Trophoblast cell (in vitro differentiated cells and primary cell): ENCODE results near the gene CUX1.

Experiments
- DNase-seq, 2 donors: peaks; one replicate each; pipeline ENCODE4 v3.0.0-alpha.2; 2016
- H2AFZ ChIP-seq: 2 replicates; pipeline ENCODE4 v1.6.1; 2013; ENCODE audit warnings: low read length, moderate library complexity, mild to moderate bottlenecking; ENCODE audit not compliant: insufficient read depth, poor library complexity
- H2AK5ac ChIP-seq: 2 replicates; pipeline ENCODE4 v1.6.1; 2013; ENCODE audit warnings: mild to moderate bottlenecking, low read length
- H2BK120ac ChIP-seq: 2 replicates; pipeline ENCODE4 v1.6.1; 2013; ENCODE audit warnings: low read length, mild to moderate bottlenecking, moderate library complexity; ENCODE audit not compliant: insufficient read depth, poor library complexity
- H2BK12ac ChIP-seq: 2 replicates; pipeline ENCODE4 v1.6.1; 2013; ENCODE audit warnings: mild to moderate bottlenecking, low read length, moderate library complexity
- H2BK5ac ChIP-seq: 2 replicates; pipeline ENCODE4 v1.6.1; 2013; ENCODE audit warnings: low read length, low read depth, moderate library complexity, mild to moderate bottlenecking; ENCODE audit not compliant: poor library complexity
- H3K14ac ChIP-seq: 2 replicates; pipeline ENCODE4 v1.6.1; 2013; ENCODE audit warnings: mild to moderate bottlenecking, low read length
- H3K18ac ChIP-seq: 2 replicates; pipeline ENCODE4 v1.6.1; 2013; ENCODE audit warnings: mild to moderate bottlenecking, low read length
- H3K23ac ChIP-seq: 2 replicates; pipeline ENCODE4 v1.6.1; 2013; ENCODE audit warnings: low read length
- H3K27ac ChIP-seq: 2 replicates; pipeline ENCODE4 v1.5.1; 2013; ENCODE audit warnings: low read depth, mild to moderate bottlenecking, inconsistent platforms, low read length, moderate library complexity
- H3K27me3 ChIP-seq: 2 replicates; pipeline ENCODE4 v1.6.1; 2013; ENCODE audit warnings: inconsistent platforms, mild to moderate bottlenecking, low read length, moderate library complexity; ENCODE audit not compliant: insufficient read depth
- H3K36me3 ChIP-seq, 2 experiments: 1 replicate in 1 of 2; 2 replicates in 1 of 2; pipeline ENCODE4 v1.6.1; 2013; ENCODE audit warnings: low read length in 2 of 2, mild to moderate bottlenecking in 2 of 2, moderate library complexity in 1 of 2; ENCODE audit not compliant: insufficient read depth in 2 of 2, control insufficient read depth in 1 of 2
- H3K4ac ChIP-seq: 2 replicates; pipeline ENCODE4 v1.6.1; 2013; ENCODE audit warnings: low read depth, mild to moderate bottlenecking, low read length, moderate library complexity
- H3K4me1 ChIP-seq, 2 experiments: 1 replicate in 1 of 2; 2 replicates in 1 of 2; pipeline ENCODE4 v1.6.1; 2013; ENCODE audit warnings: low read length in 2 of 2, mild to moderate bottlenecking in 2 of 2, moderate library complexity in 1 of 2; ENCODE audit not compliant: insufficient read depth in 2 of 2, control insufficient read depth in 1 of 2
- H3K4me2 ChIP-seq: 2 replicates; pipeline ENCODE4 v1.6.1; 2013; ENCODE audit warnings: inconsistent platforms, mild to moderate bottlenecking, low read length, moderate library complexity
- H3K4me3 ChIP-seq: 2 replicates; pipeline ENCODE4 v1.5.1; 2013; ENCODE audit warnings: mild to moderate bottlenecking, low read depth, low read length, inconsistent platforms
- H3K79me1 ChIP-seq: one replicate; pipeline ENCODE4 v1.6.1; 2013; ENCODE audit warnings: low read length
- H3K79me2 ChIP-seq: 2 replicates; pipeline ENCODE4 v1.6.1; 2013; ENCODE audit warnings: low read length, mild to moderate bottlenecking; ENCODE audit not compliant: control insufficient read depth, insufficient read depth, poor library complexity
- H3K9ac ChIP-seq: 2 replicates; pipeline ENCODE4 v1.6.1; 2013; ENCODE audit warnings: mild to moderate bottlenecking, low read length
- H3K9me3 ChIP-seq: 2 replicates; pipeline ENCODE4 v1.6.1; 2013; ENCODE audit warnings: low read depth, mild to moderate bottlenecking, control low read depth, inconsistent platforms, low read length; ENCODE audit not compliant: insufficient read depth
- H4K12ac ChIP-seq: 2 replicates; pipeline ENCODE4 v1.6.1; 2013; ENCODE audit warnings: low read depth, mild to moderate bottlenecking, low read length, moderate library complexity
- H4K8ac ChIP-seq: 2 replicates; pipeline ENCODE4 v1.6.1; 2013; ENCODE audit warnings: low read depth, mild to moderate bottlenecking, low read length, moderate library complexity
- H4K91ac ChIP-seq: one replicate; pipeline ENCODE4 v1.6.1; 2013; ENCODE audit warnings: low read depth, mild to moderate bottlenecking, low read length, moderate library complexity
- WGBS: extraction: QIAGEN DNeasy Blood & Tissue Kit; methylation state at CpG from one replicate; pipeline ENCODE4 v1.1.7; 2013; ENCODE audit warnings: missing lambda C conversion rate; ENCODE audit not compliant: insufficient read length, insufficient coverage; ENCODE audit errors: extremely low coverage; 5-methylcytosine and 5-hydroxymethylcytosine counted together

CUX1 gene

GRCh38 chr7:102205915-102206314 is 388.5 kb downstream of the CUX1 start:
- no peak overlapping the region for H3K27ac ChIP-seq
- no peak overlapping the region for H2AFZ ChIP-seq
- H3K79me1 ChIP-seq = no peaks in the 10 kb centered on the region
- no peak overlapping the region for H4K8ac ChIP-seq
- H2BK120ac ChIP-seq = no peak overlapping the region
- no peak overlapping the region for H3K9ac ChIP-seq
- H3K23ac ChIP-seq = no peak overlapping the region
- no peak overlapping the region for H2BK12ac ChIP-seq
- peaks cover 3% of the 10 kb centered on the region for H3K9me3 ChIP-seq
- no peak overlapping the region for H3K4ac ChIP-seq
- no peaks in the 10 kb centered on the region for H3K79me2 ChIP-seq
- WGBS = no CpG with 5 or more reads among the region's 15 CpGs
- no peaks in the 10 kb centered on the region for H3K4me1 ChIP-seq
- H4K12ac ChIP-seq = no peak overlapping the region
- no peak overlapping the region for H3K14ac ChIP-seq
- no peak overlapping the region for H4K91ac ChIP-seq
- H3K18ac ChIP-seq = no peak overlapping the region
- no peak overlapping the region for H2BK5ac ChIP-seq
- no peak overlapping the region for H3K4me3 ChIP-seq
- no peak overlapping the region for H3K4me2 ChIP-seq
- H3K27me3 ChIP-seq = no peaks in the 10 kb centered on the region
- H3K36me3 ChIP-seq = peaks cover 52 to 59% of the 10 kb centered on the region in 2 experiments
- DNase-seq = no peak
- no peak overlapping the region for H2AK5ac ChIP-seq

- H3K4me1 ChIP-seq = no peaks in the 10 kb centered on the region
- no peak overlapping the region for H2AFZ ChIP-seq
- H3K4ac ChIP-seq = no peak overlapping the region
- no peaks in the 10 kb centered on the region for H3K27me3 ChIP-seq
- no peak overlapping the region for H2BK12ac ChIP-seq
- H2AK5ac ChIP-seq = no peak overlapping the region
- peaks cover 39 to 48% of the 10 kb centered on the region in 2 experiments for H3K36me3 ChIP-seq
- no peak overlapping the region for H2BK120ac ChIP-seq
- H3K14ac ChIP-seq = no peak overlapping the region
- H3K23ac ChIP-seq = no peak overlapping the region
- H2BK5ac ChIP-seq = no peak overlapping the region
- H3K4me3 ChIP-seq = no peak overlapping the region
- DNase-seq = no peak
- H3K79me2 ChIP-seq = no peaks in the 10 kb centered on the region
- H4K8ac ChIP-seq = no peak overlapping the region
- no peak overlapping the region for H4K12ac ChIP-seq
- H4K91ac ChIP-seq = no peak overlapping the region
- H3K9me3 ChIP-seq = peaks cover 3% of the 10 kb centered on the region
- H3K9ac ChIP-seq = no peak overlapping the region
- no peak overlapping the region for H3K18ac ChIP-seq
- H3K4me2 ChIP-seq = no peak overlapping the region
- no peaks in the 10 kb centered on the region for H3K79me1 ChIP-seq
- H3K27ac ChIP-seq = no peak overlapping the region
- no CpG with 5 or more reads among the region's 14 CpGs for WGBS
Observed at GRCh38 chr7:102208826-102209225, 391.4 kb downstream of the CUX1 start.

- H3K4ac ChIP-seq = no peak overlapping the region
- H3K27ac ChIP-seq = no peak overlapping the region
- WGBS = no CpG with 5 or more reads among the region's 13 CpGs
Observed at GRCh38 chr7:102210787-102211186, 393.4 kb downstream of the CUX1 start.

GRCh38 chr7:102211590-102212550 is 394.4 kb downstream of the CUX1 start:
- Histone ChIP-seq H3K79me1 (no peaks in the 10 kb centered on the region), H3K4me1 (no peaks in the 10 kb centered on the region), H3K4me3 (no peak overlapping the region), H3K36me3 (peaks cover 19 to 34% of the 10 kb centered on the region in 2 experiments), H4K8ac (no peak overlapping the region), H3K14ac (no peak overlapping the region), H3K9ac (no peak overlapping the region), H3K9me3 (peaks cover 3% of the 10 kb centered on the region), H3K27ac (no peak overlapping the region), H2BK120ac (no peak overlapping the region), H3K27me3 (no peaks in the 10 kb centered on the region), H3K23ac (no peak overlapping the region), H2AFZ (no peak overlapping the region), H3K18ac (no peak overlapping the region), H2BK12ac (no peak overlapping the region), H3K4me2 (no peak overlapping the region), H2BK5ac (no peak overlapping the region), H4K91ac (no peak overlapping the region), H2AK5ac (no peak overlapping the region), H3K79me2 (no peaks in the 10 kb centered on the region), H4K12ac (no peak overlapping the region), H3K4ac (no peak overlapping the region)
- WGBS = no CpG with 5 or more reads among the region's 22 CpGs
- DNase-seq = no peak

More at GRCh38 chr7:102210787-102211186, 393.4 kb downstream of the CUX1 start:
- H4K91ac ChIP-seq = no peak overlapping the region
- H3K4me1 ChIP-seq = no peaks in the 10 kb centered on the region
- peaks cover 24 to 36% of the 10 kb centered on the region in 2 experiments for H3K36me3 ChIP-seq
- H2AK5ac ChIP-seq = no peak overlapping the region
- no peak overlapping the region for H2AFZ ChIP-seq
- H3K23ac ChIP-seq = no peak overlapping the region
- no peaks in the 10 kb centered on the region for H3K27me3 ChIP-seq
- H3K9ac ChIP-seq = no peak overlapping the region
- H4K12ac ChIP-seq = no peak overlapping the region
- no peaks in the 10 kb centered on the region for H3K79me2 ChIP-seq
- H2BK120ac ChIP-seq = no peak overlapping the region
- H2BK12ac ChIP-seq = no peak overlapping the region
- no peak overlapping the region for H3K4me3 ChIP-seq
- H2BK5ac ChIP-seq = no peak overlapping the region
- H3K4me2 ChIP-seq = no peak overlapping the region
- no peak for DNase-seq
- H3K14ac ChIP-seq = no peak overlapping the region
- no peak overlapping the region for H4K8ac ChIP-seq
- H3K79me1 ChIP-seq = no peaks in the 10 kb centered on the region
- H3K18ac ChIP-seq = no peak overlapping the region
- peaks cover 3% of the 10 kb centered on the region for H3K9me3 ChIP-seq
